Umbilical cord (tissue), 2 donors: ENCODE data around the gene SGCA. TPM values are rescaled to one million over a fixed set of nuclear protein-coding genes. Genes with fewer than 3 reads are reported as not detected.

Source experiments
- DNase-seq: peaks from one replicate; pipeline ENCODE4 v3.0.0-alpha.2; 2015; ENCODE audit warnings: low spot score
- total RNA-seq: library from RNA; depleted of rRNA; stranded (reverse); fragments of >200 nt; gene quantifications from one replicate; pipeline ENCODE4 v1.2.3, GENCODE V29; 2014; ENCODE audit warnings: low replicate concordance; ENCODE audit not compliant: insufficient read depth

SGCA gene
- total RNA-seq, 1 donor from 2014 or later: 31.3 TPM

DNA sequence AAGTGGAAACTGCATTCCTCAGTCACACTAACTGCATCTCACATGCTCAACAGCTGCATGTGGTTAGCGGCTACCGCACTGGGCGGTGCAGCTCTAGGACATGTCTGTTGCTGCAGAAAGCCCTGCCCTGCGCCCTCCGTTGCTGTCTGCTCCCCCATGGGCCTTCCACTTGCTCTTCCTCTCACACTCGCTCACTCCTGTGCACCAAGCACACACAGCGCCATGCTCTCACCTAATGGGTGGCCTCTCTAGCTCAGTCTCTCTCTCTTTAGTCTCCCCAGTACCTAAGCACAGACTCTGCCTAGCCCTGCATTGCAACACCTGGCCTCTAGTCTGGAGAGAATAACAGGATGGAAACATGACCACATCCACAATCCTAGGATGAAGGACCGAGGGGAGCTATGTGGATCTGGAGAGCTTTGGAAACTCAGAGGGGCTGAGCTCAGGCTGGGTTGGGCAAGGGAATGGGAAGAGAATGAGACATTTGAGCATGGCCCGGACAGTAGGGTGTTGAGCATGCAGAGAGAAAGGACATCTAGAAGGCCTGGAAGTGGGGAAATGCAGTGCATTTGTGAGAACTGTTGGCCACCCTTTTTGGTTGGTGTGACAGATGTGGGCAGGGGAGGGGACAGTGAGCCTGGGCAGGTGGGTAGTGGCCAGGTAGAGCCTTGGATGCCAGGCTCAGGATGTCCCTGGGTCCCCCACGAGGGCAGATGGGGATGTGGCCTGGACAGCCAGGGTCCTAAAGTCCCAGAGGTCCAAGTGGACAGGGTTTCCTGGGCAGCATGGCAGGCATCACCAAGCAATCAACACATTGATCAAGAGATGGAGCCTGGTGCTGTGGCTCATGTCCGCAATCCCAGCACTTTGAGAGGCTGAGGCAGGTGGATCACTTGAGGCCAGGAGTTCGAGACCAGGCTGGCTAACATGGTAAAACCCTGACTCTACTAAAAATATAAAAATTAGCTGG lies 16.1 kb downstream of the SGCA start:
- peak; percentile 83 for DNase-seq

DNA sequence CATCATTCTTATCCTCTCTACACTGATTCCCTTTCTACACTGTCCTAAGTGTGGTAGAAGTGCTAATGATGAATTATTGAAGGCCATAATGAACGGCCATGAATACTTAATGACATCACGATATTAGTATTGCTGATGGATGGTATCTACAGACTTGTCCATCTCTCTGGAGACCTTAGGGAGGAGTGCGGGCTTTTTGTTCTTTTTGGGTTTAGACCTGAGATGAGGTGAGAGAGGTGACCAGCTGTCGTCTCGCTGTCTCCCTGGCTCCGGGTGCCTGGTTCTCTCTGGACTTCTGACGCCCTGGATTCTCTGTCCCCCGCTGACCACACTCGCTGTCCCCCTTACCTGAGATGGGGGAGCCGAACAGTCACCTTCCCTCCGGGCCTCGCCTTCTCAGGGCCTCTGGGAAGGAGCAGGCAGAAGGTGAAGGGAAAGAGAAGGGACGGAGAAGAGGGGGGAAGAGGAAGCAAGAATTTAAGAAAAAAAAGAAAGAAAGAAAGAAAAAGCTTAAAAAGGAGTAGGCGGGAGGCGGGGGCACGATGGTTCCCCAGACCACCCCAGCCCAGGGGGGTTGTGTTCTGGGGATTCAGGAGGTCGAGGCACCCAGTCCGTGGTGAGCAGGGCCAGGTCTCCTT lies 17.1 kb downstream of the SGCA start:
- DNase-seq: peak; percentile 86

DNA sequence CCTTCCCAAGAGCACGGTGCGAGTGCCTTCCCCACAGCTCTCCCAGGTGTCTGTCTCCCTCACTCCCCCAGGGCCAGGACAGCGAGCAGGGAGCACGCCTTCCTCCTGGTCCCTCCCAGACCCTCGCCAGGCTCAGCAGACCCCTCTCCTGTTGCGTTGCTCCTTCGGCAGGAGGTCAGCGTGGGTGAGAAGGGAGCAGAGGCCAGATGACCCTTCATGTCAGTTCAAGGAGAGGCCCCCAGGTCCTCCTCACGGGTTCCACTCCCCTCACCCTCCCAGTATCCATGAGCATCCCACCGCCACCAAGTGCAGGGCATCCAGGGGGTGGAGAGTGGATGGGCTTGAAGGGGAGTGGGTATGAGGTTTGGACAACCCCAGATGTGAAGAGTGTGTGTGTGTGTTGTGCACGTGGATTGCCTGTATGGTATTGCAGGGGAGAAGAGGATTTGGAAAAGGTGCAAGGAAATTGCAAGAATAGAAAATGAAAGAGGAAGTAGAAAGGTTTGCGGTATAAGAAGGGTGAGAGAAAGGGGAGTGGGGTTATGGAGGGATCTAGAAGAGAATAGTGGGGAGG lies 17.7 kb downstream of the SGCA start:
- DNase-seq: no peak

DNA sequence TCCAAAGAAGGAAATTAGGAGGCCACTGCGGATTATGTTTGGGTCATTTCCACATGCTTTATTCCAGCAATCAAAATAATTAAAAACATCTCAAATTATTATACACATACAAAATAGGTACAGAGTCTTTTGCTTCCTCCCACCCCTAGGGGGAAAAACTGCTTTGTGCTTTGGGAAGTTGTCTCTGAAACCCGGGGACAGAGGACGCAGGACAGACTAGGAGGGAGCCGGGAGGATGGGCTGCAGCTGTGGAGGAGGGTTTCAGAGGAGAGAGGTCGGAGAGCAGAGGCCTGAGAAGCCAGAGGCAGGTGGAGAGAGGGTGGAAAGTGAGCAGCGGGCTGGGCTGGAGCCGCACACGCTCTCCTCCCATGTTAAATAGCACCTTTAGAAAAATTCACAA lies 18.3 kb downstream of the SGCA start:
- peak; percentile 58 for DNase-seq

DNA sequence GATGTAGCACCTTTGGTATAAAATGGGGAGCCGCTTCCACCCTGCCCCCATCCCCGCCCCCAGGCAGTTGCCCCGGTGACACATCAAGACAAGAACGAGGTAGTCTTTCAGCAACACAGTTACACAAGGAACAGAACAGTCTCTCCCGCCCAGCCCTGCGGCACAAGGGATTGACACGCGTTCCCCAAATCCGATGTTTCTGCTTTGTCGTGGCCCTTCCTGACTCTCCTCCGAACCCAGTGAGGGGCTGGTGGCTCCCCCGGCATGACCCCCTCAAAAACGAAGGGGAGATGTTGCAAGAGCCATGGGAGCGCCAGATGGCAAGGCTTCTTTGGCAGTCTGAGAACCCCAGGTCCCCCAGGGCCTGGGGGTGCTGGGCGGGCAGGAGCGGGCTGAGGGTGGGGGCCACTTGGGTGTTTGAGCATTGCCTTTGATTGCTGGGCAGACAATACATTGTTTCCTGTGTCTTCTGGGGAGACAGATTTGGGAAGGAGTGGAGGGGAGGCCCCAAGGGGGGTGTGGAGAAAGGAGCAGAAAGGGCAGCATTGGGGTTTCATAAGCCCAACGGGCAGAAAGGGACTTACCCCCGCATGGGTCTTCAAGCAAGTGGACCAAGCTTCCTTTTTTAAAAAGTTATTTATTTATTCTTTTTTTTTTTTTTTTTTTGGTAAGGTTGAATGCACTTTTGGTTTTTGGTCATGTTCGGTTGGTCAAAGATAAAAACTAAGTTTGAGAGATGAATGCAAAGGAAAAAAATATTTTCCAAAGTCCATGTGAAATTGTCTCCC lies 19.0 kb downstream of the SGCA start:
- peak; percentile 67 for DNase-seq

DNA sequence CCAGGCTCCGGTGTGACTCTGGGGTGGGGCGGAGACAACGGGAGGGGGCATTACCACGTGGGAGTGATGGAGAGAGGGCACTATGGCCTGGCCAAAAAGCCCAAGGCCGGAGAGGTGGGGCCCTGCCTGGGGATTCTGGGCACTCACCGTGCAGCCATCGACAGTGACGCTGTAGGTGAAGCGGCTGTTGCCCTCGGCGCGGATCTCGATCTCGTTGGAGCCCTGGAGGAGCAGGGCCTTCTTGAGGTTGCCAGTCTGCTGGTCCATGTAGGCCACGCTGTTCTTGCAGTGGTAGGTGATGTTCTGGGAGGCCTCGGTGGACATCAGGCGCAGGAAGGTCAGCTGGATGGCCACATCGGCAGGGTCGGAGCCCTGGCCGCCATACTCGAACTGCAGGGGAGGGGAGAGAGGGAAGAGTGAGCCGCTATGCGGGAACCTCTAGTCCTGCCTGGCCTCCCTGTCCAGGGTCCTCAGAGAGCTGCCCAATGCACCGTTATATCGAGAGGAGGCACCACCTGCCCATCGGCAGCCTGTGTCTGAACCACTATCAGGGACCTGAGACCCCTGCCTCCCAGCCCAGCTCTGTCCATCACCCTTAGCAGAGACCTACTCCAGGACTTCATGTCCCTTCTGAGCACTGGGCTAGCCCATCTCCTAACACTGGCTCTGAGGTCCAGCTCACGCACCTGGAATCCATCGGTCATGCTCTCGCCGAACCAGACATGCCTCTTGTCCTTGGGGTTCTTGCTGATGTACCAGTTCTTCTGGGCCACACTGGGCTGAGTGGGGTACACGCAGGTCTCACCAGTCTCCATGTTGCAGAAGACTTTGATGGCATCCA lies 20.0 kb downstream of the SGCA start:
- peak; percentile 60 for DNase-seq

DNA sequence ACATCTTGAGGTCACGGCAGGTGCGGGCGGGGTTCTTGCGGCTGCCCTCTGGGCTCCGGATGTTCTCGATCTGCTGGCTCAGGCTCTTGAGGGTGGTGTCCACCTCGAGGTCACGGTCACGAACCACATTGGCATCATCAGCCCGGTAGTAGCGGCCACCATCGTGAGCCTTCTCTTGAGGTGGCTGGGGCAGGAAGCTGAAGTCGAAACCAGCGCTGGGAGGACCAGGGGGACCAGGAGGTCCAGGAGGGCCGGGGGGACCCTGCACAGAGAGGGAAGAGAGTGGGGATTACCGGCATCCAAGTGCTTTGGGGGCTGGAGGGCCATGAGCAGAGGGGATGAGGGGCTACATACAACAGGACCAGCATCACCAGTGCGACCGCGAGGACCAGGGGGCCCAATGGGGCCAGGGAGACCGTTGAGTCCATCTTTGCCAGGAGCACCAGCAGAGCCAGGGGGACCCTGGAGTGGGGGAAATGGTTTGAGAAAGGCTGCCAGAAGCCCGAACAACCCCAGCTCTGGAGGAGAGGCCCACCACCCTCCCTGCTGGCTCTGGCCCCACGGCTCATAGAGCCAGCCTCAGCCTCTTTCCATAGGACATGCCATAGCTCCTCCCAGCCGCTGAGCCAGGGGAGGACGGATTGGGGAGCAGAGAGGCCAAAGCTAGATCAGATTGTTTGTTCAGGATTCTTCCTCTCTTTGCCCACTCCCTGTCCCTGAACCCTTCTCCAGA lies 21.0 kb downstream of the SGCA start:
- peak; percentile 94 for DNase-seq

DNA sequence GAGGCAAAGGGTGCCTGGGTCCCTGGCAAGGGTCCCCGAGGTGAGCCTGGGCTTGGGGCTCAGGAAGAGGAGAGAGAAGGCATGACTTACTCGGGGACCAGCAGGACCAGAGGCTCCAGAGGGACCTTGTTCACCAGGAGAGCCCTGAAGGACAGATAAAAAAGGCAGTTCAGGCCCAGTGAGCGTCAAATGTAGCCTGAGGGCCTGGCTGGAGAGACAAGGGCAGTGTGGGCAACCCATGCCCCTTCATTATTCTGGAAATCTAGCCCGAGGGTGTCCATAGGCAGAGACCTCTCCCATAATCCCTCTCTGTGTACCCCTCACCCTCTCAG lies 21.6 kb downstream of the SGCA start:
- no peak for DNase-seq

DNA sequence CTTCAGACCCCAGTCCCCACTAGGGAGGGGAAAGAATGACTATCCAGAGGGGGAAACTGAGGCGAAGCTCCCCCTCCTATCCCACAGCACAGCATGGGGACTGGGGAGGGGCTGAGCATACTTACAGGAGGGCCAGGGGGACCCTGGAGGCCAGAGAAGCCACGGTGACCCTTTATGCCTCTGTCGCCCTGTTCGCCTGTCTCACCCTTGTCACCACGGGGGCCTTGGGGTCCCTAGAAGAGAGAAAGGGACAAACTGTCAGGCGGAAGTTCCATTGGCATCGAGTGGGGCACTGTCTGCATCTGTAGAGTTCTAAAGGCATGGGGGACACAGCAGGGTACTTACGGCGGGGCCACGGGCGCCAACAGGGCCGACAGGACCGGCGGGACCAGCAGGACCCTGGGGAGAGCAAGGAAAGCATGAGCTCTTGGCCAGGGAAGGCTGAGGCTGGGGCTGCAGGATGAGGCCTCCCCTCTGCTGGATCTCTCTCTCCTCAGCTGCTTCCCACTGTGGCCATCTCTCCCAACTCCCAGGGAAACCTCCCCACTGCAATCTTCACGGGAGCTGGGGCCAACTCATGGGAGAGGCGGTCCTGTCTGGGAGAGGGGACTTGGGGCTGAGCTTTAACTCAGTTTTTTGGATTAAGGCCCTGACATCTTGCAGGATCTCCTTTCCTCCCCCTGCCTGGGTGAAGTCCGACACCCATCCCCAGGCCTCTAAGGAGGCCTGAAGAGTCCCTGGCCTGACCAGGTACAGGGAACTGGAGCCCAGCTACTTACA lies 22.1 kb downstream of the SGCA start:
- DNase-seq: peak; percentile 89

DNA sequence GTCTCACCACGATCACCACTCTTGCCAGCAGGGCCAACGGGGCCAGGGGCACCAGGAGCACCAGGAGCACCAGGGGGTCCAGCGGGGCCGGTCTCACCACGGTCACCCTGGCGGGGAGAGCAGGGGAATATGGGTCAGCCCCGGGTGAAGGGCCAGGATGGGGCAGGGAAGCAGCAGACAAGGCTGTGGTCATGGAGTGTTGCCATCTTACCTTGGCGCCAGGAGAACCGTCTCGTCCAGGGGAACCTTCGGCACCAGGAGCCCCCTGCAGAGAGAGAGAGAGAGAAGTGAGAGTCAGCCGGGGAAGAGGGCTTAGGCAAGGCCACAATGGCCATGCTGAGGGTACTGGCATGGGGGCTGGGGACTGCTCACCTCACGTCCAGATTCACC lies 22.7 kb downstream of the SGCA start:
- no peak for DNase-seq

DNA sequence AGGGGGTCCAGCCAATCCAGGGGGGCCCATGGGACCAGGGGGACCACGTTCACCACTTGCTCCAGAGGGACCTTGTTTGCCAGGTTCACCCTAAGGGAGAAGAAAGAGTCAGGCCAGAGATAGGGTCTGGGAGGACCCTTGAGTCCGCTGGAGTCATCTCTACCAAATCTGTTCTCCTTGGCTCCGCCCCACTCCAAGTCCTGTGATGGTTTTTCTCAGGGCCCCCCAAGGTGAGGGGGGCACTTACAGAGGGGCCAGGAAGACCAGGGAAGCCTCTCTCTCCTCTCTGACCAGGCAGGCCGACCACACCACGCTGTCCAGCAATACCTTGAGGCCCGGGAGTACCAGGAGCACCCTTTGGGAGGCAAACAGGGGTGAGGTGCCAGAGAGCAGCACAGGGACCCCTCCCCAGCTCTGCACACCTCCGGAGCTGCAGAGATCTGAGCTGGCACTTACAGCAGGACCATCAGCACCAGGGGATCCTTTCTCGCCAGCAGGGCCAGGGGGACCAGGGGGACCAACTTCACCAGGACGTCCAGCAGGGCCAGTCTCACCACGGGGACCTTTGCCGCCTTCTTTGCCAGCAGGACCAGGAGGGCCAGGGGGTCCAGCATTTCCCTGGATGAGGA lies 23.2 kb downstream of the SGCA start:
- peak; percentile 91 for DNase-seq

DNA sequence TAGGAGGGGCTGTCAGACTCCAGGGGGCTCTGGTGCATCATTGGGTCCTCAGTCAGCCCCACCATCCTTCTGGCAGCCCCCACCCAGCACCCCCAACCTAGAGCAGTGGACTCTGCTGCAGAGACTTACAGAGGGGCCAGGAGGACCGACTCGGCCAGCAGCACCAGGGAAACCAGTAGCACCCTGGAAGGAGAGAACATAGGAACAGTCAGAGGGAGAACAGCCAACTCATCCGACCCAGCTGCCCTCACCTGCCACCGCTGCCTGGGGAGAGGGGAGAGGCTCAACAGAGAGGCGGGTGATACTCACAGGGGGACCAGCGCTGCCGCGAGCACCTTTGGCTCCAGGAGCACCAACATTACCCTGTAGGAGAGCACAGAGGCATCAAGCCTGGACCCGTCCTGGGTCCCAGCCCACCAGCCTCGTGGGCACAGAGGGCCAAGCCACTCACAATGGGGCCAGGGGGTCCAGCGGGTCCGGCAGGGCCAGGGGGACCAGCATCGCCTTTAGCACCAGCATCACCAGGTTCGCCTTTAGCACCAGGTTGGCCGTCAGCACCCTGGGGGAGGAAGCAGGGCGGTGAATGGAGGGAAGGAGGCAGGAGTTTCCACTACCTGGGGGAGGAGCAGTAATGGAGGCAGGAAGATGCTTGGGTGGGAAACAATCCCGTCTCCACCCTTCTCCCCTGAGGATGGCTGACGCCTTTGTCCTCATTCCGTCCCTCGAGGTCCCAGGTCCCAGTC lies 23.9 kb downstream of the SGCA start:
- peak; percentile 92 for DNase-seq

DNA sequence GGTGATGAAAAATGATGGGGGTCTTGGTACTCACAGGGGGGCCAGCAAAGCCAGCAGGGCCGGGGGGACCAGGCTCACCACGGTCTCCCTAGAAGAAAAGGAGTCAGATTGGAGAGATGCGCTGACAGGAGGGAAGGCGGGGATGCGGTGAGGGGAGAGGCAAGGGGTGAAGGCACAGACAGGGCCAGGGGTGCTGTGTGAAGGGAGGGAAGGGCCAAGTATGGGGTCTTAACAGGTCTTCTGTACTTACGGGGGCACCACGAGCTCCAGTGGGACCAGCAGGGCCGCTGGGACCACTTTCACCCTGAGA lies 24.4 kb downstream of the SGCA start:
- peak; percentile 90 for DNase-seq

DNA sequence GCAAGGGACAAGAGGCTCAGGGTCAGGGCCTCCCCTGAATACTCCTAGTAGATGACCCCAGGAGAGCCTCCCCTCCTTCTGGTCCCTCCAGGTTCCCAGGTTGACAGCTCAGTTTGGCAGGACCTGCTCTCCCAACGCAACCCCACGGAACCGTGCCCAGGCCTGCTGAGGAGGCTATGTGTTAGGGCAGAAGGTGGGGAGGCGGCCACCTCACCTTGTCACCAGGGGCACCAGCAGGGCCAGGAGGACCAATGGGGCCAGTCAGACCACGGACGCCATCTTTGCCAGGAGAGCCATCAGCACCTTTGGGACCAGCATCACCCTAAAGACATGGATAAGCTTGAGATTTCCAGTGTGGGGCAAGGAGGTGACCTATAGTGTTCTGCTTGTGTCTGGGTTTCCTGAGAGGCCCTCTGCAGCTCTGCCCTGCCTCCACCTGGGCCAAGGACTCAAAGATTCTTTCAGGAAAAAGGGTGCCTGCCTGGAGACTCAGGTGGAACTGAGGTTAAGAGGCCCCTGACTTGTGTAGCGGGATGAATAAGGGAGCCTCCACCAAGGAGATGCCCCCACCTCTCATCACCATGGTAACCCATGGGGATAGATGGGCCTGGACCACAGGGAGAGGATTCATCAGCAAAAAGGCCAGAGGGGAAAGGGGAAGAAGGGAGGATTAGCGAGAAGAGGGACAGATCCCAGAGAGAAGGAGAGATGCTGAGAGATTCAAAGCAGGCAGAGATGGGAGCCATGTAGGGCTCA lies 25.0 kb downstream of the SGCA start:
- DNase-seq: peak; percentile 94

DNA sequence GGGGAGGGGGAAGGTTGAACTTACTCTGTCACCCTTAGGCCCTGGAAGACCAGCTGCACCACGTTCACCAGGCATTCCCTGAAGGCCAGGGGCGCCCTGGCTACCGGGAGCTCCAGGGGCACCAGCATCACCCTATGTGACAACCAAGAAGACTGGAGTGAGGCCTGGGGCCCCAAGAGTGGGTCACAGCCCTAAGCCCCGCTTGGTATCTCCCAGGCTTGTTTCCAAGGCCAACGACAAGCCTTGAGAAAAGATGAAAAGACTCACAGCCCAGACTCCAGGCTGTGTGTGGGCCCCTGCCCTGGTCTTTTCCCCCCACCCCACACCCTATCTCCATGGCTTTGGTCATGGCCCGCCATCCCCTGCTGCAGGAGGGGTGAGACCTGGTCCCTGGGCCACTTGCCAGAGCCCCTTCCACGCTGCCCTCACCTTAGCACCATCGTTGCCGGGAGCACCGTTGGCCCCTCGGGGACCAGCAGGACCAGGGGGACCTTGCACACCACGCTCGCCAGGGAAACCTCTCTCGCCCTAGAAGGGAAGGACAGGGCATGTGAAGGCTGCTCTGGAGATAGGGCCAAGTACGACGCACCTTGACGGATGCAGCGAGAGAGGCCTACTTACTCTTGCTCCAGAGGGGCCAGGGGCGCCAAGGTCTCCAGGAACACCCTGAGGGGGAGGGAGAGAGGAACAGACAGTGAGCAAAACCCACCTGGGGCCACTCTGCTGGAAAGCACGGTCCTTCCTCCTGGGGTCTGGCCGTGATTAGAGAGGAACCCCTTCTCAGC lies 25.7 kb downstream of the SGCA start:
- DNase-seq: peak; percentile 89

DNA sequence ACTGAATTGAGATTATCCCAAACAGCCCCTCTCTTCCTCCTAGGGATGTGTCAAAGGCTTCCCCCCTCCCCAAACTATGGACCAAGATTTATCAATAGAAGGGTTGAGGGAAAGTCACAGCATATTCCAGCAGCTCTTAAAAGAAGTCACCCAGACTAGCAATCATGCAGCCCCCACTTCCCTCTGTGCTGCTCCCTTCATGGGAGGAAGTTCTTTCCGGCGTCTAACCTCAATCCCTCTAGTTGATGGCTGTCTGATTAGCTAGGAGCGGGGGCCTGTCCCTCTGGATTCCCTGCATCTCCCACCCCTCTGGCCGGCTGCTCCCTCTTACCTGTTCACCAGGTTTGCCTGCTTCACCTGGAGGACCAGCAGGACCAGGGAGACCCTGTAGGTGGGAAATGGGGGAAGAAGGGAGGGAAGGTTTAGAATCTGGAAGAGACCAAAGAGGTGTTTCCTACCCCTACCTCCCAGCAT lies 26.4 kb downstream of the SGCA start:
- DNase-seq: peak; percentile 90
